ENCODE data around the gene HOXC9. TPM values are rescaled to one million over a fixed set of nuclear protein-coding genes. Genes with fewer than 3 reads are reported as not detected.

The HOXC9 gene
- total RNA-seq, 1 experiment from 2014 or later, result 9.4 TPM

DNA sequence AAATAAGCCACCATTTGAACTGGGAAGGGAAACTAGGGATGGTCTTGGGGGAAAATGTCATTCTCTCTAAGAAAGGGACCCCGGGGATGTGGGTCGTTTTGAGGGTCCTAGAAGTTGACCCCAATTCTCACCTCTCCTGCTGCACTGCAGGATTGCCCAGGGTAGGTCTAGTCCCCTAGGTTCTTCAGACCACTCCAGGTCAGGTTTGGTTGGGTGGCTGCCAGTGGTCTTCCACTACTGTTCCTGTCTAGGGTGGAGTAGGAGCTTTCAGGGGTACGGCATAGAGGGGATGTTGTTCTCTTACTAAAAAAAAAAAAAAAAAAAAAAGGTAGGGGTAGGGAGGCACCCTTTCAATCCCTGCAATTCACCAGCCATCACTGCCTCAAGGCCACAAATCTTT, 16.1 kb downstream of the HOXC9 start:
- in situ Hi-C loops (cut with HindIII; ENCODE audit: low pct_unique_long_range_greater_than_20kb, low sequenced_read_pairs), result no loop called here
- DNase-seq (ENCODE audit: low read depth, low spot score), result no peak

DNA sequence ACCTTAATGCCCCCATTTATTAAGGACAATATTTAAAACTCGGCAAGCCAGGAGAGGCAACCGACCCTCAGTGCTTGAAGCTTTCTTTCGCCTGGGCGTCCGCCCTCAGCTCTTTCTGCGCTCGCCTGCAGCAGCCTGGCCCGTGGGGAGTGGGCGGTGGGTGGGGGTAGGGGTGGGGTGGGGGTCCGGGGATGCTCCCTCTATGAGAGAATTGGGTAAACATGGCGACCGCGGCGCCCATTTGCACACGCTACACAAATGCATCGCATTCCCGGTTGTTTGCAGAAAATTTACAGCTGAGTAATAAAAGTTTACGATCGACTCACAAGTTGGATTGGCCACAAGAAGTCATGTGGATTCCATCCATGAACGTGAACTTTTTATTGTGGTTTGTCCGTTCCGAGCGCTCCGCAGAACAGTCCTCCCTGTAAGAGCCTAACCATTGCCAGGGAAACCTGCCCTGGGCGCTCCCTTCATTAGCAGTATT, 16.6 kb downstream of the HOXC9 start:
- in situ Hi-C loops (cut with HindIII; ENCODE audit: low pct_unique_long_range_greater_than_20kb, low sequenced_read_pairs), result no loop called here
- peak; percentile 64 for DNase-seq (ENCODE audit: low read depth, low spot score)

DNA sequence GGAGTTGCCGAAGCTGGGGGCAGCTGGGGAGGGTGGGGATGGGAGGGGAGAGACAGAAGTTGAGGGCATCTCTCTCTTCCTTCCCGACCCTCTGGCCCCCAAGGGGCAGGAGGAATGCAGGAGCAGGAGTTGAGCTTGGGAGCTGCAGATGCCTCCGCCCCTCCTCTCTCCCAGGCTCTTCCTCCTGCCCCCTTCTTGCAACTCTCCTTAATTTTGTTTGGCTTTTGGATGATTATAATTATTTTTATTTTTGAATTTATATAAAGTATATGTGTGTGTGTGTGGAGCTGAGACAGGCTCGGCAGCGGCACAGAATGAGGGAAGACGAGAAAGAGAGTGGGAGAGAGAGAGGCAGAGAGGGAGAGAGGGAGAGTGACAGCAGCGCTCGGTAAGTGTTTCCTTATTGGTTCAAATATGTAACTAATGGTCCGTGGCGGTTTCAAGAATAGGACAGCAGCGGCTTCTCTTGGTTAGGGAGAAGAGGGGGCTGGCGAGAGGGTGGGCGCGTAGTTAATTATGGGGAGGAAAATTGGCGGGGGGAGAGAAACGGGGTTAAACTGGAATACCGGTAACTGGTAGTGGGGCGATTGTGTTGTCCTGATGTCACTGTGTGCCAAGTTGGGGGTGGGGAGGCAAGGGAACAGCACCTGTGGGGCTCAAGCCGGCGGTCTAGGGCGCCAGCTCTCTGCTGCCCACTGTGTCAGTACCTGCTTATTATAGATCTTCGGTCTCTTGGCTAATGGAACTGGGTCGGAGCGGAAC, 17.2 kb downstream of the HOXC9 start:
- DNase-seq (ENCODE audit: low read depth, low spot score), result peak; percentile 55
- in situ Hi-C loops (cut with HindIII; ENCODE audit: low pct_unique_long_range_greater_than_20kb, low sequenced_read_pairs), result no loop called here

DNA sequence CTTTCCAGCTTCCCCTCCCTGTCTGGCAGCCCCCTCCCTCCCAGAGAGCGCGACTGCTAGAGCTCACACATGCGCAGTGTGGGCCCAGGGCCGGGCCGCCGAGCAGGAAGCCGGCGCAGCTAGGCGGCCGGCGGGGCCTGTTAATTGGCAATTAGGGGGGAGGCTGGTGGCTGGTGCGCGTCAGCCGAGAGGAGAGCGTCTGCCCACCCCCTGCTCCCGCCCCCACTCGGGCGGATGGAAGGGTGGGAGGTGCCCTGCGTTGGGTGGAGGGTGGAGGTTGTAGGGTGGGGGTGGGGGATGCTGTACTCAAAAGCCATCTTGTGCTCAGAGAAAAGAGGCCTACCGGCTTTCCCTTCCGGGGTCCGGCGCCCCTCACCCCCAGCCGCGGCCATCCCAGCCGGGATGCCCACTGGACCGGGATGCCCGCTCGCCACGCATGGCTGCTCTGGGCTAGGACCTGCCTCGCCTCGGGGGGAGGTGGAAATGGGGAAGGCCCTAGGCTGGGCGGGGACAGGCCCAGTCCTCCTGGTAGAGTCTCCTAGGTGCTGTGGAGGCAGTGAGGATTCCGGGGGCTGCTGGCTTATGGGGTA, 18.0 kb downstream of the HOXC9 start:
- DNase-seq (ENCODE audit: low read depth, low spot score), result peak; percentile 94
- in situ Hi-C loops (cut with HindIII; ENCODE audit: low pct_unique_long_range_greater_than_20kb, low sequenced_read_pairs), result no loop called here

DNA sequence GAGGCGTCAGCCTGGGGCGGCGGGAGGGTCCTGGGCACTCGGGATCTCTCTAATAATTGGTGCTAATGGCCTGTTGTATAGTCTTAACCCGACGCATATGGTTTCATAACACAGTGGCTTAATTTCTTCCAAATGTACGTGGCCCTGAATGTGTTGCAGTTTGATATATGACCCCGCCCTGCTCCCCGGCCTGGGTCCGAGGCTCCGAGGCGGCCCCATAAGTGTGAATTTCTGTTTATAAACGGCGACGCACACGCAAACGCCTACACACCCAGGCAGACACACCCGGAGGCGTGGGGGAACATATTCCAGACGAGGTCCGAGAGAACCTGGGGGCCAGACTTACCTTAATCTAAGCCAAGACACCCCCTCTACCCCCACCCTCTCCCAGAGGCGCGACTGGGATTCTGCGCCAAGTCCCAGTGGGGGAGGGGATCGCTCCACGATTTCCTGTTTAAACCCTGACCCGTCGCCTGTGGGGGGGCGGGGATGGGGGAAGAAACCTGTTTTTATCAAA, 18.6 kb downstream of the HOXC9 start:
- peak; percentile 70 for DNase-seq (ENCODE audit: low read depth, low spot score)

DNA sequence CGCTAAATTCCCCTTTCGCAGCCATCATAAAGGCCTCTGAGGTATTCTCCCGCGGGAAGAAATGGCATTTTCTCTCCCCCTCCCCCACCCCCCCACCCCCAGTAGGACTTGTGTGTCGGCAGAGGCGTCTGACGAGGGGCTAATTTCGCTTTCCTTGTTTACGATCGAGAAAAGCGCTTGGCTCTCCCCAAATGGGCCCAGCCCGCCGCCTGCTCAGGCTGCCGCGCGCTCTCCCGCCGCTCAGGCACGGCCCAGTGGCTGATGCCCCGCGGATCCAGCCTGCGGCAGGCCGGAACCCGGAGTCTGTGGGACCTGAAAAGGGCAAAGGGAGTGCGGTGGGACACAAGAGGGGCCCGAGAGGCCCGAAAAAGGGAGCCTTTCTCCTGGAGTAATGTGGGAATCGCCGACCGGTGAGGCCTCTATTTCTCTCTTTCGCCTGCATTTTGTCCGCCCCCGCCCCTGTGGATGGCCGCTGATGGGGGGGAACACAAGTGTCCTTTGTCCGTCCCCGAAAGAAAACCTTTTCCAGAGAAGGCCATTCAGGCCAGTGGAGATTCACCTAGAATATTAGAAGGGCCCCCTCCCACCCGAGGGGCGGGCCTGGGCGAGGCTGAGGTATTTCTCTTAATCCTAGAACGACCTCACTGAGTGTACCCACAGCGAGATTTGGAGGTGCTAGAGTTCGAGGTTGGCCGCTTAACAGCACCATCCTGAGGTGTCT, 19.3 kb downstream of the HOXC9 start:
- DNase-seq (ENCODE audit: low read depth, low spot score), result peak; percentile 41
- in situ Hi-C loops (cut with HindIII; ENCODE audit: low pct_unique_long_range_greater_than_20kb, low sequenced_read_pairs), result no loop called here

More for the DNA sequence above, 18.6 kb downstream of the HOXC9 start:
- in situ Hi-C loops (cut with HindIII; ENCODE audit: low pct_unique_long_range_greater_than_20kb, low sequenced_read_pairs), result no loop called here

DNA sequence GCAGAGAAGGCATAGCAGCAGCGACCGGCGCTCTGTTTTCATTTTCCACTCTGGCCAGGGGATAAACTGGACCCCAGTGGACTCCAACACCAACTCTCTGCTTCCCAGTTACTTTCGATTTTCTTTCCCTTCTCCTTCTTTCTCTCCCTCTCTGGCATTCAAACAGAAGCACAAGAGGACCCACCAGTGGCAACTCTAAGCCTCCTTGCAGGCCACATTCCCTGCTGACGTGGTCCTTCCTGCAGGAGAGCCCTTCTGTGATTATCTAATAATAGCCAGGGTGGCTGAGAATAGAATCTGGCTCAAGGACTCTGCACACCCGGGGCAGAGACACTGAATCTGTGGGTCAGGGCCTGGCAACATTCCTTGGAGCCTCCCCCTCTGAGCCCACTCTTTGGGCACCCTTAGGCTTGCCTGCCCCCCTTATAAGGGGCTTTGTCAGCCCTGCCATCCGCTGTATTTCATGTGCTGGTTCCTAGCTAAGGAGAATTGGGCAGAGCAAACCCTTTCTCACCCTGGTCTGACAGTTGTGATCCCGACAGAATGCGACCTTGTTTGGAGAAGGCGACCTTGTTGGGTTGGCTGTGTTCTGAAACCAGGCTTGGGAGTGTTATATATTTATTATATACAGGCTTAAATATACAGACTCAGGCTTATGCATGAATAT, 20.1 kb downstream of the HOXC9 start:
- in situ Hi-C loops (cut with HindIII; ENCODE audit: low pct_unique_long_range_greater_than_20kb, low sequenced_read_pairs), result no loop called here
- DNase-seq (ENCODE audit: low read depth, low spot score), result peak; percentile 41

DNA sequence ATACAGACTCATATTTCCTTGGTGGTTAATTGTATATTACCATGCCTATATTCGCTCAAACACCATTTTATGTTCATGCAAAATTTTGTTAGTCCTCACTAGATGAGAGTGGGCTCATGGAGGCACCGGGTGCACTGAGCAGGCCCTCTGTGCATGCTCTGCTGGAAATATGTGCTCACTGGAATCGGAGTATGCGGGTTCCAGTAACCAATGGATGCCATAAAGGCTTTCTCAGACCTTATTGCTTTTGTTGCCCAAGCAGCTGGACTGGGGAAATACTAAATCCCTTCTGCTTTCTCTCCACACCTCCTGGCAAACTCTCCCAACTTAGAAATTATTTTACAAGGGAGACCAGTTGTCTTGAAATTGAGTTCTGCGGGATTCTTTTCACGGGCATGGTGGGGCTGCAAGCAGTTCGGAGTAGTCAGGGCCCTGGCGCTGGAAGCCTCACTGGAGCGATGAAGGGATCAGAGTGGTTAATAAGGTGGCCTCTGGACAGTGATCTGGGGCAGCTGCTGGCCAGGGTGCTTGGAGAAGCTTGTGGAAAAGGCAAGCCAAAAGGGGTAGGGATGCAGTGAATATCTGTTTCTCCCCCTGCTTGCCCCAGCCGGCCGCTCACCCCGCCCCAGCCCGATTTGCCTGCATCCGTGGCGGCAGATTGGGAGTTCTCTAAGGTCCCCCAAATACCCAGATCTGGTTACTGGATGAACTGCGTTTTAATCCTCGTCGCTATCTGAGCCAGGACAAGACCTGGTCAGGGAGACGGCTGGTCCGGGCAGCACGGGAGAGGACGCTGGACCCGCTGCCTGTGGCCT, 20.8 kb downstream of the HOXC9 start:
- in situ Hi-C loops (cut with HindIII; ENCODE audit: low pct_unique_long_range_greater_than_20kb, low sequenced_read_pairs), result no loop called here
- no peak for DNase-seq (ENCODE audit: low read depth, low spot score)

DNA sequence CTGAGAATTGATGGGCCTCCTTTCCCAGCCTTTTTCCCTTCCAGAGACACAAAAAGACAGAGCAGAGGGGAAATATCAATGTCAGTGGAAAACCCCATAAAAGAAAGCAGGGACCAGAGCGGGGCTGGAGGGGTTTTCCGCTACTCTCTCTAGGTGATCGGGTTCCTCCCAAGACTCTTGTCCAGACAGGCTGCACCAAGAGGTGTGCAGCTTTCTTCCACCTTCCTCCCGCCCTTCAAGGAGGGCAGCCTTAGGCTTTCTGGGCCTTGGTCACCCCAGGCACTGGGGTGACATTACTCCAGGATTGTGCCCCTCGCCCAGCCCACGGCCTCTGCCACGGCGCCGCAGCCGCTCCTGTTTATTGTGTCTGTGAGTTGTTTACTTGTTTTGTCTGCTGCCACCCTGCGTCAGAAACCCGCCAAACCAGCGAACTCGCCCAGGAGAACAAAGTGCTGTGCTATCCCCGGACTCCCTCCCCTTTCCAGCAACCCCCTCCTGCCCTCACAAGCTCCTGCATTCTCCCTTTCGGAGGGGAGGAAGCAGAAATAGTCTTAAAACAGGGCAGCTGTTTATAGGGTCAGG, 21.6 kb downstream of the HOXC9 start:
- peak; percentile 86 for DNase-seq (ENCODE audit: low read depth, low spot score)
- in situ Hi-C loops (cut with HindIII; ENCODE audit: low pct_unique_long_range_greater_than_20kb, low sequenced_read_pairs), result no loop called here

DNA sequence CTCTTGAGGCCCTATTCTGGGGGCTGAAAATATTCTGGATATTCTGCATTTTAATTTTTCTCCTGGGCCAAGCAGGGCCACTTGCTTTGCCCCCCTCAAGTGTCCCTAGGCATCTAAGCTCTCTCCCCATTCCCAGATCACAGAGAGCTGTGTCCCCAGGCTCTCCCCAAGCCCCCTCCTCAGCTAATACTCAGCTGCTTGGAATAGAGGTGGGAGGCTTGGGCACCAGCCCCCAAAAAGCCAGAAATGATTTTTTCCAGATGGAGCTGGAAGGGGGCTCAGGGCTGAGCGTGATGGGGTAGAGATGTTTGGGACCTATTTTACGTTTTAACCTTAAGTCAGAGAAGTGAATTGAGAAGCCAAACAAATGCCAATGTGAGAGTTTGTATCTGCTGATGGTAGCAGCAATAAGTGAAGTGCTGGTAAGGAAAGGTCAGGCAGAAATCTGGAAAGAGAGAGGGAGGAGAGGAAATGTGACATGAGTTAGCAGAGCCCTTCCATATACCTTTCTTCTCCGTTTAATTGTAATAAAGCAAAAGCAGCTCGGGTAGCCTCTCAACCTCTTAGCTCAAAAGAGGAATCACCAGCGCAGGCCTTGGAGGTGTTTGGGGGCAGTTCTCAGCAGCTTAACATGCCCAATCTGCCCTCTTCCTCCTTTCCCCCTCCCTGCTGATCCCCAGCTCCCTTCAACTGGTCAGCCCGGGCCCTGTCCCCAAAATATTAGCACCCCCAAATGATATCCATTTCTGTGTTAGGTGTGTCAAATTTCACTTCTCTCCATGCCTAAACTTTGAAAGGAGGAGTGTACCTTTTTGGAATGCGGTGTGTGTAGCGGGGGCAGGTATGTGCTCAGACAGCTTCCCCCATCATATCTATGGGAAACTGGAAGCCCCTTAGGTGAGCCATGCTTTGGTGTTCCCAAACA, 23.3 kb downstream of the HOXC9 start:
- in situ Hi-C loops (cut with HindIII; ENCODE audit: low pct_unique_long_range_greater_than_20kb, low sequenced_read_pairs), result no loop called here

DNA sequence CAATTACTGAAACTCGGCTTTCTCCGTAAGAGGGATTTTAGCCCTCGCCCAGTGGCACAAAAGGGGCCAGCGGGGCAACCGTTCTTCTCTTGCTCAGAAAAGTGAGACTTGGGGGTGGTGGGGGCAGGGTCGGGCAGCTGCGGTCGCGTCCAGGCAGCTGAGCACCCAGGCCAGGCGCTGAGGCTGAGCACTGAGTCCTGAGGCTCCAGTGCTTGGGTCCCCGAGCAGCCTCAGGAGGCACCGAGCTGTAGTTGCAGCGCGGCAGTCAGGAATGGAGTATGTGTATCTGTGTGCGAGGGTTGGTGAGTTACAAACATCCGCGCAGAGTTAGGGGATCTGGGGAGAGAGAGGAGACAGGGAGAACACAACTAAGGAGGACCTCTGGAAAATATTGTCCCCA, 24.2 kb downstream of the HOXC9 start:
- no peak for DNase-seq (ENCODE audit: low read depth, low spot score)
- in situ Hi-C loops (cut with HindIII; ENCODE audit: low pct_unique_long_range_greater_than_20kb, low sequenced_read_pairs), result no loop called here

More for the DNA sequence above, 23.3 kb downstream of the HOXC9 start:
- DNase-seq (ENCODE audit: low read depth, low spot score), result no peak

DNA sequence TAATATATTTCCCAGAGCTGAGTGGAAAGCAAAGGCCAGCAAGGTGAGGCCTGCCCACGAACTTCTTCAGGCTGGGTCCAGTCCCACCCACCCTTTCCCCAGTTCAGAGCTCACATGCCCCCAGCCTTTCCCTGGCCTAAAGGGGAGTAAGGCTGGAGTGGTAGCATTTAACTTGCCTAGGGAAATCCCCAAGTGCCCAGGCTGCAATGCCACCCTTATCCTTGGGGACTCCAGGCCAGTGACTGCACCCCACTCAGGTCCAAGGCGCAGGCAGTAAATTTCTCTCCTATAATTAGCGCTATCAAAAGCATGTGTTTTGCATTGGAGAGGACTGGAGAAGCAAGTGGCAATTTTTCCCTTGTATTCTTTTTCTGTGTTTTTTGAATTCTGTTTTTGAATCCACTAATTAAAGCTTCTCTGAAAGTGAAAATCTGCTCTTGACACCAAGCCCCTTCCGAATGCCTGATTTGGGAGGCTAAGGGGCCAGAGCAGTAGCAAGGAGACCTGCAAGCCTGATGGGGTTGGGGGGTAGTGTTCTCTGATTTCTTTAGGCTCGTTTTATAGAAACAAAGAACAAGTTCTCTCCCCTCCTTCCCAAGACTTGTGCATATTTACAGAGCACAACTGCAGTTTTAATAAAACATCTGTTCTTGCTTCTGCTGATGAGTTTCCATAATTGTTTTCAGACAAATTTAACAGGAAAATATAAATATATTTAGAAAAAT, 24.8 kb downstream of the HOXC9 start:
- in situ Hi-C loops (cut with HindIII; ENCODE audit: low pct_unique_long_range_greater_than_20kb, low sequenced_read_pairs), result no loop called here
- DNase-seq (ENCODE audit: low read depth, low spot score), result no peak

DNA sequence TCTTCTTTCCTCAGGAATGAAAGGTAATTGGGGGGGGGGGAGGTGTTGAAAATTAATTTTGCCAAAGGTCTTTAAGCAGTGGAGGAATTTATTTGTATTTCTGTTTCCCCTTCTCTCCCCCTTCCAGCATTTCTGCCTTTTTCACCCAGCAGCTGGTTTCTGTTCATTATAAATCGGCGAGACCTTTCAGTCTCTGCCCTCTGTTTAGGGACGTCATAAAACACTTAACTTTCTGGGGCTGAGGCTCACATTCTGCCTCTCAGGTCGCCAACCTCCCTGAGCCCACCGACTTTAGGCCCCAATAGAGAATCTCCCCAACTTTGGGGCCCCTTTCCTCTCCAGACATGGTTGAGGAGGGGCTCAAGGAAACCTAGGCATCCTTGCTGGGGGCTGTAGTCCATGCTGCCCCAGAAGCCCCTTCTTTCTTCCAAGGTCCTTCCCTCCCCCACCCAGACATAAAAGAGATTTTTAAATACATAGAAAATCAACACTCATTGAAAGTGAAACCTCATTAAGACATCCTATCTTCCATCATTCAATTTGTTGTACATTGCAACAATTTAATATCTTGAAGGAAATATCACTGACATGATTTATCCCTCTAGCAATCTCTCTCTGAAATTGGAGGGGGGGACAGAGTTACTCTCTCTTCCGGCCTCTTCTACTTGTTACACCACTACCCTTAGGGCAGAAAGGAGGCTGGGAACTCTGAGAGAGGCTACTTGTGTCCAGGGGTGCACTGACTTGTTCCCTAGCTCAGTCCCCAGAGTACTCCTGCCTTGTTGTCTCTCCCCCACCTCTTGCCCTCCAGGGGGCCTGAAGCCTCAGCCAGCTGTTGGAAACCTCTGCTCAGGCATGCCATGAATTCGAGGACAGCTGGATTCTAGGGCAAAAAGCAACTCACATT, 25.8 kb downstream of the HOXC9 start:
- in situ Hi-C loops (cut with HindIII; ENCODE audit: low pct_unique_long_range_greater_than_20kb, low sequenced_read_pairs), result no loop called here
- no peak for DNase-seq (ENCODE audit: low read depth, low spot score)

DNA sequence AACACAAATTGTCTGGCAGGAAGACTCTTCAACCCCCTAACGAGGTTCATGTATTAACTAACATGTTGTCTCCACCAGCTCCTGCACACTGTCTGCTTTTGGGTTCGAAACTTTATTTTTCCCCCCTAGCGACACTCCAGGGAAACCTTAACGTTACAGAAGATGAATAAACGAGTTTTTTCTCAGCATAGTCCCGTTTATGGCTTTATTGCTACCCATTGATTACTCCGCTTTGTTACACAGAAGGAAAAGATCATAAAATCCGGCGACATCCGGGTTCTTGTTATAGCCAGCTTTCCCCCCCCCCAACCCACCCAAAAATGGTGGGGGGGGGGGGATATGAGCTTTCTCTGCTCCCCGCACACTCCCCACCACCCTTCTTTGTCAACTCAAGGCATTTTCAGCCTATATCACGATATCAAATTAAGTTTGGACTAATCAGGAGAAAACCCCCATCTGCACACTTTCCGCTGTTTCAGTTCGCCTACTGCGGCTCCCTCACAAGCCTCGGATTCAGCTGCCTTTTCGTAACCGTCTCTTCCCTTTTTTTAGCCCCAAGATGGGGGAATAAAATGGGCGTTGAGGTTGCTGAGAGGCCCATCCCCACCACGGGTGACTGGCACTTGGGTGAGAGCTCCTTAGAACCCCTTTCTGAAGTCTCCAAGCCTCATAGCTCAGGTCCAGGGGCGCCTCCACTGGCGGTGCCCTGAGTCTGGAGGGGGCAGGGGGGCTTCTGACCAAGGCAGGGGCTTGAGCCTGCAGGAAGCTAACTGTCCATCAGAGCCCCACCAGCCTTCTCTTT, 26.9 kb downstream of the HOXC9 start:
- in situ Hi-C loops (cut with HindIII; ENCODE audit: low pct_unique_long_range_greater_than_20kb, low sequenced_read_pairs), result no loop called here
- DNase-seq (ENCODE audit: low read depth, low spot score), result no peak
